ENCODE measurements around the gene DIP2B. TPM values are rescaled to one million over a fixed set of nuclear protein-coding genes. Genes with fewer than 3 reads are reported as not detected.

DIP2B gene
- total RNA-seq, 3 donors from 2014 or later = 28.3 to 39.8 (median 34.7) TPM

DNA sequence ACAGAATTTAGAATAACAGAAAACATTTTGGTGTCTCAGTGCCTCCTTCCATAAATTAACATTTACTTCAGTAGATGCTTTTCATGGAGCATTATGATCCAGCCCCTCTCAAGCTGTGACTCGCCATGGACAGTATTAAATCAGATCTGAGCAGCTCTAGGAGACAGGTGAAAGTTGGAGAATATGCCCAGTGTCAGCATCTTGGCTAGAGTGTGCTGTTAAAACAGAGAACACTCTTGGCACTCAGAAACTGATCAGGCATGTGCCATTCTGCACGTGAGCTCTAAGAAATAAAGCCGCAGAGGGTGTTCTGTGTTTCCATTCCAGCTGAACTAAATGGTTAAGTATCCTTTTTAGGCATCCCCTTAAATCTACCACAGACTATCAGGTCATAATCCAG lies 68.0 kb downstream of the DIP2B start:
- TF ChIP-seq, protein P1, sequence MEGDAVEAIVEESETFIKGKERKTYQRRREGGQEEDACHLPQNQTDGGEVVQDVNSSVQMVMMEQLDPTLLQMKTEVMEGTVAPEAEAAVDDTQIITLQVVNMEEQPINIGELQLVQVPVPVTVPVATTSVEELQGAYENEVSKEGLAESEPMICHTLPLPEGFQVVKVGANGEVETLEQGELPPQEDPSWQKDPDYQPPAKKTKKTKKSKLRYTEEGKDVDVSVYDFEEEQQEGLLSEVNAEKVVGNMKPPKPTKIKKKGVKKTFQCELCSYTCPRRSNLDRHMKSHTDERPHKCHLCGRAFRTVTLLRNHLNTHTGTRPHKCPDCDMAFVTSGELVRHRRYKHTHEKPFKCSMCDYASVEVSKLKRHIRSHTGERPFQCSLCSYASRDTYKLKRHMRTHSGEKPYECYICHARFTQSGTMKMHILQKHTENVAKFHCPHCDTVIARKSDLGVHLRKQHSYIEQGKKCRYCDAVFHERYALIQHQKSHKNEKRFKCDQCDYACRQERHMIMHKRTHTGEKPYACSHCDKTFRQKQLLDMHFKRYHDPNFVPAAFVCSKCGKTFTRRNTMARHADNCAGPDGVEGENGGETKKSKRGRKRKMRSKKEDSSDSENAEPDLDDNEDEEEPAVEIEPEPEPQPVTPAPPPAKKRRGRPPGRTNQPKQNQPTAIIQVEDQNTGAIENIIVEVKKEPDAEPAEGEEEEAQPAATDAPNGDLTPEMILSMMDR (IDR thresholded peaks at IDR 0.05) = no peak
- intact Hi-C loops (cut with DNase I, micrococcal nuclease) = no loop called here
- Histone ChIP-seq H3K4me1 (ENCODE audit: low read depth) (peaks cover 31% of the 10 kb centered on the region), H3K4me3 (no peak overlapping the region), H3K9me3 (no peaks in the 10 kb centered on the region), H3K36me3 (ENCODE audit: low read depth) (no peaks in the 10 kb centered on the region)
- DNase-seq = no peak
- no peak for ATAC-seq

DNA sequence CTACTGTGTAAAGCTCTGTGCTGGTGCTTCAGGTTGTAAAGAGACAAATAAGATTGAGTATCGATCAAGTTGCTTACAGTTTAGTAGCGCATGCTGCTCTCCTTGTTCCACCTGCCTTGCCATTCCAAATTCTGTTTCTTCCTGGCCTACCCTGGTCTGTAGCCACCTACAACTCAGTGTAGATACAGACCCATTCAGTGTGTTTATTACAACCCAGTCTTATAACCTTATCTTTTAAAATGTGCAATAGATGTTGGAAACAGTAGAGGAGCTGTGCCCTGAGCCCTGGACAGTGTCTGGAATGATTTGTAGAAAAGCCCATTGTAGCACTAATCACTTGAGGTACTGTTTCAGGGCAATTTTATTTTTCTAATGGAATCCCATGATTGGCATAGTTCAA lies 68.5 kb downstream of the DIP2B start:
- Histone ChIP-seq H3K36me3 (ENCODE audit: low read depth) (no peaks in the 10 kb centered on the region), H3K4me3 (no peak overlapping the region), H3K4me1 (ENCODE audit: low read depth) (peaks cover 26% of the 10 kb centered on the region), H3K9me3 (no peaks in the 10 kb centered on the region)
- TF ChIP-seq, protein P1 (IDR thresholded peaks at IDR 0.05) = no peak
- ATAC-seq = no peak
- intact Hi-C loops (cut with DNase I, micrococcal nuclease) = no loop called here
- no peak for DNase-seq

DNA sequence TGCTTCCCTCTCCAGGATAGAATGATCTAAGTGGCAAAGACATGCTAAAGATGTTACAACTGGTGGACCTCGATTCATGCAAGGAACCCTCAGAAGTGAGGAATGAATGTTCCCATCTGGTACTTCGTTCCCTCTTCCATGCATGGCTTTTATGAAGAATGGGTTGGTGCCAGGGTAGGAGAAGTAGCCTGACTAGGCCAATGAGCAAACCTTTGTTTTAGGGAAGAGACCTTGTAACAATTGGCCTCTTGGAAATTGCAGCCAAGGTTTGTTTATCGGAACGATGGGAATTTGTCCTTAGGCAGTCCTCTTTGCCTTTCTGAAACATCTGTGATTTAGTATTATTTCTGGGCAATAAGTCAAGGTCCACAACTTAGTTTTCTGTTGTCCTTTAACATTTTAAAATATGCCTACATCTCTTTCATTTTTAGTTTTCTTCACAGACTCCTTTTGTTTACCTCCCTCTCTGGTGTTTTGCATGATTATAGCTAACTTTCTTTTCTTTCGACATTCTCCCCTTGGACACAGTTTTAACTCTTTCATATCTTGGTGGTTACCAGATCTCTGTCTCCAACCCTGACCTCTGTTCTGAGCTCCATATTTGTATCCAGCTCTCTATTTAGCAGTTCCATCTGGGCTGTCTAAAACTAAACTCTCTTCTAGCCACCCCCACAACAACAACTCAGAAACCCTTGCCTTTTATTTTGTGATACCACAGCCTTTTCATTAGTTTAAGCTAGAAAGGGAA lies 70.0 kb downstream of the DIP2B start:
- TF ChIP-seq, protein P1 (IDR thresholded peaks at IDR 0.05) = no peak
- intact Hi-C loops (cut with DNase I, micrococcal nuclease) = no loop called here
- H3K36me3 ChIP-seq (ENCODE audit: low read depth) = no peaks in the 10 kb centered on the region
- H3K4me3 ChIP-seq = no peak overlapping the region
- peaks cover 27% of the 10 kb centered on the region for H3K4me1 ChIP-seq (ENCODE audit: low read depth)
- no peaks in the 10 kb centered on the region for H3K9me3 ChIP-seq
- DNase-seq = no peak
- no peak for ATAC-seq

DNA sequence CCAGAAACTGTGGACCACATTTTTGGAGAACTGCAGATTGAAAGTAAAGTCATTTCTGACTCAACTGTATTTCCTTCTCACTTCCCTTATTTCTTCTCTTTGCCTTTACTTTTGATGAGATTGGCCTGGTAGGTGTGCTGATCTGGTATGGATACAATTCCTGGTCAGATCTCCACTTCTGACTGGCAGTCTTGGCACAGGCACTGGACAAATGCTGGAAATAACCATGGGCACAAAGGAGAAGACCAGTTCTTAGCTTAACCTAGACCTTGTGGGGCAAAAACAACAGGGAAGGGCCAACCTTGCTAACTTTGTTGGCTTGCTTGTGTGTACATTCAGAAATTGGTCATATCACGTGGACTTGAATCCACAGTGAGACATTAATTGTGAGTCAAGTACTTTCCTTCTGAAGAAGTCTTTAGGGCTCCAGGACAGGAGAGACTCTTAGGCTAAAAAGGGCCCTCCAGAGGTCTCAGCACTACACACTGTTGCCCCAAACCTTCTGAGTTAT lies 75.0 kb downstream of the DIP2B start:
- Histone ChIP-seq H3K36me3 (ENCODE audit: low read depth) (no peaks in the 10 kb centered on the region), H3K4me1 (ENCODE audit: low read depth) (peaks cover 15% of the 10 kb centered on the region), H3K9me3 (no peaks in the 10 kb centered on the region), H3K4me3 (no peak overlapping the region)
- TF ChIP-seq, protein P1 (IDR thresholded peaks at IDR 0.05) = no peak
- DNase-seq = no peak
- ATAC-seq = peak; percentile 84
- intact Hi-C loops (cut with DNase I, micrococcal nuclease) = no loop called here

DNA sequence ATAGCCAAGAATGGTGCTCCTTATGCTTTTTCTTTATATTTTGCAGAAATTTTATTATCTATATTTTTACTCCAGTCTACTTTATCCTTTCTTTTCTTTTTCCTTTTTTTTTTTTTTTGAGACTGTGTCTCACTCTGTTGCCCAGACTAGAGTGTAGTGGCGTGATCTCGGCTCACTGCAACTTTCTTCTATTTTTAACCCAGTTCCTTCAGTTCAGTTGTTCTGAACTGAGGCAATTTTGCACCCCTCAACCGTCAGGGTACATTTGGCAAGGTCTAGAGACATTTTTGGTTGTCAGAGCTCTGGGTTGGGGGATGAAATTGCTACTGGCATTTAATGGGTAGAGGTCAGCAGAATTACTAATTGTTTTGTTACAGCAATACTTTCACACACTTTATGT lies 75.7 kb downstream of the DIP2B start:
- no peaks in the 10 kb centered on the region for H3K36me3 ChIP-seq (ENCODE audit: low read depth)
- TF ChIP-seq, protein P1 (IDR thresholded peaks at IDR 0.05) = no peak
- no peaks in the 10 kb centered on the region for H3K9me3 ChIP-seq
- DNase-seq (no peak), ATAC-seq (no peak)
- intact Hi-C loops (cut with DNase I, micrococcal nuclease) = no loop called here
- no peak overlapping the region for H3K4me3 ChIP-seq
- H3K4me1 ChIP-seq (ENCODE audit: low read depth) = peaks cover 12% of the 10 kb centered on the region
